ENCODE results near the gene PPFIA2.

The PPFIA2 gene

DNA sequence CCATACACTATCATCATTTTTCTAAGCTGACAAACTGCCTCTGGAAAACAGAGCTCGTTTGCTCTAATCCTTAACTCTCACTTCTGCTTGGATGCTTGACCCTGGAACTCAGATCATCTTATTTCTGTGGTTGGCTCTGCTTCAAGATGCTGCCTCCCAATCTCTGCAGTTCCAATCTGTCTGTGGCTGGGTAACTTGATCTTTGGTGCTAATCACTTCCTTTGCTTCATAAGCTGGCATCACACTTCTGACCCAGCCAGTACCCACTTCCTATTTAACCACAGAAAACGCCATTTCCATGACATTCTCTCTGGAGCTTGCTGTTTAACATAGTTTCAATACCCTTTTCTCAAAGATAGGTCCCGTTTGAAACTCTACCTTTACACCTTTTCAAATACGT lies 427.1 kb downstream of the PPFIA2 start:
- Histone ChIP-seq H3K4me3 (ENCODE audit: low read depth, low read length, poor library complexity, severe bottlenecking) (no peak overlapping the region), H3K4me1 (ENCODE audit: insufficient read depth, low read length, severe bottlenecking) (no peaks in the 10 kb centered on the region), H4K20me1 (ENCODE audit: insufficient read depth, low read length) (no peaks in the 10 kb centered on the region), H3K9me3 (ENCODE audit: low read length) (no peaks in the 10 kb centered on the region), H3F3A (ENCODE audit: insufficient read depth, low read length) (no peaks in the 10 kb centered on the region), H3K79me2 (ENCODE audit: insufficient read depth, low read length) (no peaks in the 10 kb centered on the region), H3K4me2 (ENCODE audit: low read length) (no peak overlapping the region), H2AFZ (ENCODE audit: low read length) (no peak overlapping the region), H3K9ac (ENCODE audit: low read length) (no peak overlapping the region), H3K9me2 (ENCODE audit: low read depth, low read length) (no peaks in the 10 kb centered on the region), H3K27ac (ENCODE audit: low read depth, low read length, poor library complexity, severe bottlenecking) (no peak overlapping the region), H3K36me3 (ENCODE audit: insufficient read depth, low read length) (no peaks in the 10 kb centered on the region), H3K27me3 (ENCODE audit: insufficient read depth, low read length) (no peaks in the 10 kb centered on the region)
- TF ChIP-seq, protein P1, sequence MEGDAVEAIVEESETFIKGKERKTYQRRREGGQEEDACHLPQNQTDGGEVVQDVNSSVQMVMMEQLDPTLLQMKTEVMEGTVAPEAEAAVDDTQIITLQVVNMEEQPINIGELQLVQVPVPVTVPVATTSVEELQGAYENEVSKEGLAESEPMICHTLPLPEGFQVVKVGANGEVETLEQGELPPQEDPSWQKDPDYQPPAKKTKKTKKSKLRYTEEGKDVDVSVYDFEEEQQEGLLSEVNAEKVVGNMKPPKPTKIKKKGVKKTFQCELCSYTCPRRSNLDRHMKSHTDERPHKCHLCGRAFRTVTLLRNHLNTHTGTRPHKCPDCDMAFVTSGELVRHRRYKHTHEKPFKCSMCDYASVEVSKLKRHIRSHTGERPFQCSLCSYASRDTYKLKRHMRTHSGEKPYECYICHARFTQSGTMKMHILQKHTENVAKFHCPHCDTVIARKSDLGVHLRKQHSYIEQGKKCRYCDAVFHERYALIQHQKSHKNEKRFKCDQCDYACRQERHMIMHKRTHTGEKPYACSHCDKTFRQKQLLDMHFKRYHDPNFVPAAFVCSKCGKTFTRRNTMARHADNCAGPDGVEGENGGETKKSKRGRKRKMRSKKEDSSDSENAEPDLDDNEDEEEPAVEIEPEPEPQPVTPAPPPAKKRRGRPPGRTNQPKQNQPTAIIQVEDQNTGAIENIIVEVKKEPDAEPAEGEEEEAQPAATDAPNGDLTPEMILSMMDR (IDR thresholded peaks at IDR 0.05; ENCODE audit: low read length) = no peak
- no peak for TF ChIP-seq EZH2 (IDR thresholded peaks at IDR 0.05; ENCODE audit: borderline replicate concordance, low read length)

DNA sequence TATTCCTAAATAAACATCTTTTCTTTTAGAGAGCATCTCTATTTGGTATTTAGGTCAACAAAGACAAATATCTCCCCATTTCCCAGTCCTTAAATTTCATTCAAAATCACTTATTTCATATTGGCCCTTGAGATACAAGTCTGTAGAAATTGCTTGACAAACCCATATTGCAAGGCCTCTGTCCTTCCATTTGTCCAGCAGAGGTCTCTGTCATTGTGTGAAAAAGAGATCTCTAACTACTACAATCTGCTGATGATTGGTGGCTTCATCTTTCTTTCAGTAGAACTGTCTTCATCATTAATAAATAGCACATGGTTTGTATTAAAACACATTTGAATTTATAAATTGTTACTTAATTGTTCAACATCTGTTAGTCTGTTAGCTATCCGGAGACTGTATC lies 428.7 kb downstream of the PPFIA2 start:
- H3K27ac ChIP-seq (ENCODE audit: low read depth, low read length, poor library complexity, severe bottlenecking) = no peak overlapping the region
- no peaks in the 10 kb centered on the region for H3K9me2 ChIP-seq (ENCODE audit: low read depth, low read length)
- no peaks in the 10 kb centered on the region for H3K9me3 ChIP-seq (ENCODE audit: low read length)
- no peak overlapping the region for H2AFZ ChIP-seq (ENCODE audit: low read length)
- H3K36me3 ChIP-seq (ENCODE audit: insufficient read depth, low read length) = no peaks in the 10 kb centered on the region
- H3K79me2 ChIP-seq (ENCODE audit: insufficient read depth, low read length) = no peaks in the 10 kb centered on the region
- no peaks in the 10 kb centered on the region for H3F3A ChIP-seq (ENCODE audit: insufficient read depth, low read length)
- H3K4me2 ChIP-seq (ENCODE audit: low read length) = no peak overlapping the region
- no peaks in the 10 kb centered on the region for H4K20me1 ChIP-seq (ENCODE audit: insufficient read depth, low read length)
- no peak overlapping the region for H3K9ac ChIP-seq (ENCODE audit: low read length)
- no peak for TF ChIP-seq EZH2 (IDR thresholded peaks at IDR 0.05; ENCODE audit: borderline replicate concordance, low read length)
- TF ChIP-seq, protein P1 (IDR thresholded peaks at IDR 0.05; ENCODE audit: low read length) = no peak; the same call in 1 of the 2 replicates
- H3K4me3 ChIP-seq (ENCODE audit: low read depth, low read length, poor library complexity, severe bottlenecking) = no peak overlapping the region
- no peaks in the 10 kb centered on the region for H3K27me3 ChIP-seq (ENCODE audit: insufficient read depth, low read length)
- no peaks in the 10 kb centered on the region for H3K4me1 ChIP-seq (ENCODE audit: insufficient read depth, low read length, severe bottlenecking)

DNA sequence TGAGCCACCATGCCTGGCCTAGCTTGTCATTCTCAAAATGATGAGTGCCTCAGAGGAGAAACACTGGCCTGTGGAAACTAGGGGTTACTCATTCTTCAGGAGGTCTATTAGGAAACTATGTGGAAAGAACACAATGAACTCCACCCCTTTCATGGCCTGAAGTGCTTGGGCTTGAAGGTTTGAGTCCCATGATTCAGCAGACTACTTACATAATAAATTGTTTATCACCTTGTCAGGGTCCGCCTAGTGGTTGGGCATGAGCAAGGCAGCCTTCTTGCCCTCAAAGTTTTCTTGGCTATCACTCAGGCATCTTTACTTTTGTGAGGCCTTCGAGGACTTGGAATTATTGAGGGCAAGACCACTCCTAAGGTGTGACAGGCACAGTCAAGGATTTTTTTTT lies 430.1 kb downstream of the PPFIA2 start:
- H3F3A ChIP-seq (ENCODE audit: insufficient read depth, low read length) = no peaks in the 10 kb centered on the region
- no peak overlapping the region for H3K4me3 ChIP-seq (ENCODE audit: low read depth, low read length, poor library complexity, severe bottlenecking)
- no peaks in the 10 kb centered on the region for H4K20me1 ChIP-seq (ENCODE audit: insufficient read depth, low read length)
- H3K4me2 ChIP-seq (ENCODE audit: low read length) = no peak overlapping the region
- H3K27ac ChIP-seq (ENCODE audit: low read depth, low read length, poor library complexity, severe bottlenecking) = no peak overlapping the region
- TF ChIP-seq EZH2 (IDR thresholded peaks at IDR 0.05; ENCODE audit: borderline replicate concordance, low read length) = no peak
- TF ChIP-seq, protein P1 (IDR thresholded peaks at IDR 0.05; ENCODE audit: low read length) = peak; percentile 49
- no peaks in the 10 kb centered on the region for H3K4me1 ChIP-seq (ENCODE audit: insufficient read depth, low read length, severe bottlenecking)
- no peaks in the 10 kb centered on the region for H3K9me3 ChIP-seq (ENCODE audit: low read length)
- H2AFZ ChIP-seq (ENCODE audit: low read length) = no peak overlapping the region
- H3K36me3 ChIP-seq (ENCODE audit: insufficient read depth, low read length) = no peaks in the 10 kb centered on the region
- no peaks in the 10 kb centered on the region for H3K9me2 ChIP-seq (ENCODE audit: low read depth, low read length)
- no peaks in the 10 kb centered on the region for H3K27me3 ChIP-seq (ENCODE audit: insufficient read depth, low read length)
- no peaks in the 10 kb centered on the region for H3K79me2 ChIP-seq (ENCODE audit: insufficient read depth, low read length)
- H3K9ac ChIP-seq (ENCODE audit: low read length) = no peak overlapping the region
